Neural cell (in vitro differentiated cells): ENCODE measurements around the gene LHPP.

Source experiments
- CTCF ChIP-seq: fragments of 450-650 bp; IDR thresholded peaks from 2 replicates; pipeline ENCODE4 v1.5.1; 2014; ENCODE audit warnings: antibody characterized with exemption, mild to moderate bottlenecking, moderate library complexity; ENCODE audit not compliant: poor library complexity, severe bottlenecking
- EP300 ChIP-seq: fragments of 450-650 bp; conservative IDR thresholded peaks from 2 replicates; pipeline ENCODE4 v1.6.1; 2014; ENCODE audit warnings: antibody characterized with exemption, mild to moderate bottlenecking, moderate library complexity; ENCODE audit not compliant: poor library complexity, severe bottlenecking
- RAD21 ChIP-seq: fragments of 450-650 bp; conservative IDR thresholded peaks from 2 replicates; pipeline ENCODE4 v1.6.1; 2014; ENCODE audit warnings: antibody characterized with exemption, mild to moderate bottlenecking, moderate library complexity
- REST ChIP-seq: IDR thresholded peaks from 2 replicates; pipeline ENCODE4 v1.6.1; 2012; ENCODE audit warnings: borderline replicate concordance

GRCh38 chr10:124604214-124605000, 142.8 kb downstream of the LHPP start:
- no peak for TF ChIP-seq CTCF
- no peak for TF ChIP-seq RAD21
- TF ChIP-seq EP300 = no peak
- no peak for TF ChIP-seq REST
